HG03095 (cell line): ENCODE results near the gene PDCD1.
"Not testable (repeated sequence)": the region's sequence is repeated elsewhere in the genome, so short reads cannot be mapped to it uniquely, and the experiment has no call there.

Source experiments
- ATAC-seq: cut with Tn5 transposase; IDR thresholded peaks from one replicate; pipeline ENCODE4 v1.9.1; 2021; ENCODE audit warnings: moderate library complexity; ENCODE audit not compliant: unreplicated experiment

PDCD1 gene

GRCh38 chr2:241835611-241836010 is 23.1 kb downstream of the PDCD1 start:
- no peak for ATAC-seq

- no peak for ATAC-seq
Measured at GRCh38 chr2:241834527-241835210, 24.0 kb downstream of the PDCD1 start.

DNA sequence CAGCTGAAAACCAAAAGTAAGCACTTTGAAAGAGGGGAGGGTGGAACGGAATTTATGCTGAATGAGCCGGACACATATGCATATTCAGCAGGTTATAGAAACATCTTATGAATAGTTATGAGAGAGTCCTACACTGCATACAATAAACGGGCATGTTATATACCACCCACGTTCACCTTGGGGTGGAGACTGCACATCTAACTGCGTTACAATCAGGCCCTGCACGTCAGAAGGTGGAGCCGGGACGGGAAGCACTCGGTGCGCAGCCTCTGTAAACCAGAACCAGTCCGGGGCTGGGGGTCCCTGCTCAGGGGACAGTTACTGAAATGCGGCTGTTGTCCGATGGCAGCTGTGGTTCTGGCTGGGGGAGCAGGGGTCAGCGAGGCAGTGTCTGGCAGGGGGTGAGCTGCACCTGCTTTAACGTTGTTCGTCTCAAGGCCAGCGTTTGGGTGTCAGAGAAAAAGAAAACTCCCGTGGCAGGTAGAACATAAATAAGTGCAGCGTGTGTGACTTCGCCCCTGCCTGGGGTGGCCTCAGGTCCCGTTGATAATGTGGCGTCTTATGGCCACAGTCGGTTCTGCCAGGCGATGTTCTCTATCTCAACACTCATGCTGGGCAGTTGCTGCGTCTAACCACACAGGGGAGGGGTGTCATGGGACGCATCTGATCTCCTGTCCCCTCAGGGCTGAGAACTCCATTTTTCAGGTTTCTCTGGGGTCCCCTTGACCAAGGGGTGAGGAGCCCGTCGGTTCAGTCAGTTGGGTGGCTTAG is 24.8 kb downstream of the PDCD1 start:
- not testable (repeated sequence) for ATAC-seq

DNA sequence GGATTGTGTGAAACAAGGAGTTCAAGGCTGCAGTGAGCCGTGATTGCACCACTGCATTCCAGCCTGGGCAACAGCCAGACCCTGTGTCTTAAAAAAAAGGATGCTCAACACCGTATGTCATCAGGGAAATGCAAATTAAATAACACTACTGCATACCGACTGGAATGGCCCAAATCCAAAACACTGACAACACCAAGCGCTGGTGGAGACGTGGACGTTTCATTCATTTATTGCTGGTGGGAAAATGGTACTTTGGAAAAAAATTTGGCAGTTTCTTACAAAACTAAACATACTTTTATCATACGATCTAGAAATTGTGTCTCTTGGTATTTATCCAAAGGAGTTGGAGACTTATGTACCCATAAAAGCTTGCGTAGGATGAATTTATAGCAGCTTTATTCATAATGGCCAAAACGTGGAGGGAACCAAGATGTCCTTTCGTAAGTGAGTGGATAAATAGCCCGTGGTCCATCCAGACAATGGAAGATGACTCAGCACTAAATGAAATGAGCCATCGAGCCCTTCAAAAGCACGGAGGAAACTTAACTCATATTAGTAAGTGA is 25.5 kb downstream of the PDCD1 start:
- no peak for ATAC-seq

DNA sequence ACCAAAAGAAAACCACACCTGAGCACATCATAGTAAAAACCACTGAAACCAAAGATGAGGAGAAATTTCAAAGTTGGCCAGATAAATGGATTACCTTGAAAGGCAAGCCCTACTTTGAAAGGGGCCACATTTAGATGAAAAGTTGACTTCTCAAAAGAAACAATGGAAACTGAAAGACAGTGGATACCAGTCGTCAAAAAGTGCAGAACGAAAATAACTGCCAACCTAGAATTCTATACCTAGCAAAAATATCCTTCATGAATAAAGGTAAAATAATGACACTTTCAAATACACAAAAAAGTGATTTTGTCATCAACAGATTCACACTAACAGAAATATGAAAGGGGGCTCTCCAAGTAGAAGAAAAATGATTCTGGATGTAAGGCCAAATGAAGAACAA is 31.3 kb downstream of the PDCD1 start:
- ATAC-seq, result no peak

DNA sequence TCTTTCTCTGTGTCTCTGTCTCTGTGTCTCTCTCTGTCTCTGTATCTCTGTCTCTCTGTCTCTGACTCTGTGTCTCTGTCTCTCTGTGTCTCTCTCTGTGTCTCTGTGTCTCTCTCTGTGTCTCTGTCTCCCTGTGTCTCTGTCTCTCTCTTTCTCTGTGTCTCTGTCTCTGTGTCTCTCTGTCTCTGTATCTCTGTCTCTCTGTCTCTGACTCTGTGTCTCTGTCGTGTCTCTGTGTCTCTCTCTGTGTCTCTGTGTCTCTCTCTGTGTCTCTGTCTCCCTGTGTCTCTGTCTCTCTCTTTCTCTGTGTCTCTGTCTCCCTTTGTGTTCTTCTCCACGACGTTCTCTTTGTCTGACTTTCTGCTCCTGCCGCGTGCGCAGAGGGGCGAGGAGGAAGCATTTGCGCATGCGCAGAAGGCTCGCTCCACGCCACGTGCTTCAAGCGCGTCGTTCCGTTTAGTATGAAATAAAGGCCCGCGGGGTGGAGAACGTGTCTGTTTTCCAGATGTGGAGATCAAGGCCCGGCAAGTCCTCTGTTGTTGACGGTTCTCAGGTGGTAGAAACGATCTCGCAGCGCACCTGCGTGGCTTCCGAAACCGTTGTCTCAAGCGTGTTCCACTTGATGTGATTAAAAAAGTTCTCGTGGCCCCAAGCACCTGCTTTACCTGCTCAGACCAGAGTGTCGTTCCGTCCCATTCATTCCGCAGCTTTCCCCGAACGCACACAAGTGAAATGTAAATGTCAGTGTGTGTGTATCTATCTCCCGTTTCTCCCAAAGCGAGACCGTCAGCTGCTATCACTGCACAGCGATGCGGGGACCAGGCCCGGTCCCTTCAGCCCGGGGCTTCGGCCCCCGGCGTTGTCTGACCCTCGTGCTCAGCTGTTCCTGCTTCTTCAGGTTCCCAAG is 34.9 kb downstream of the PDCD1 start:
- not testable (repeated sequence) for ATAC-seq

DNA sequence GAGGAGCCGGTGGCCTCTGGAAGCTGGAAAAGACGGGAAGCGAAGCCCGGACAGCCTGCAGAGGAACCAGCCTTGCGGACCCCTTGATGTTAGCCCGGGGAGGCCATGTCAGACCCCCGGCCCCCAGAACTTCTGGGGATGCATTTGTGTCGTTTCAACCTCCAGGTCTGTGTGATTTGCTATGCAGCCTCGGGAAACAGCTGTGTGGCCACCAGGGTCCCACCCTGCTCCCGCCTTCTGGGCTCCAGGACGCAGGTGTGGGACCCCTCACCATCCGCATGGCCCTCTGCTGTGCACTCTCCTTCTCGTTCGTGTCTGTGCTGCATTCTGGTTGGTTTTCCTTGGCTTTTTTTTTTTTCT is 36.5 kb downstream of the PDCD1 start:
- ATAC-seq, result no peak

DNA sequence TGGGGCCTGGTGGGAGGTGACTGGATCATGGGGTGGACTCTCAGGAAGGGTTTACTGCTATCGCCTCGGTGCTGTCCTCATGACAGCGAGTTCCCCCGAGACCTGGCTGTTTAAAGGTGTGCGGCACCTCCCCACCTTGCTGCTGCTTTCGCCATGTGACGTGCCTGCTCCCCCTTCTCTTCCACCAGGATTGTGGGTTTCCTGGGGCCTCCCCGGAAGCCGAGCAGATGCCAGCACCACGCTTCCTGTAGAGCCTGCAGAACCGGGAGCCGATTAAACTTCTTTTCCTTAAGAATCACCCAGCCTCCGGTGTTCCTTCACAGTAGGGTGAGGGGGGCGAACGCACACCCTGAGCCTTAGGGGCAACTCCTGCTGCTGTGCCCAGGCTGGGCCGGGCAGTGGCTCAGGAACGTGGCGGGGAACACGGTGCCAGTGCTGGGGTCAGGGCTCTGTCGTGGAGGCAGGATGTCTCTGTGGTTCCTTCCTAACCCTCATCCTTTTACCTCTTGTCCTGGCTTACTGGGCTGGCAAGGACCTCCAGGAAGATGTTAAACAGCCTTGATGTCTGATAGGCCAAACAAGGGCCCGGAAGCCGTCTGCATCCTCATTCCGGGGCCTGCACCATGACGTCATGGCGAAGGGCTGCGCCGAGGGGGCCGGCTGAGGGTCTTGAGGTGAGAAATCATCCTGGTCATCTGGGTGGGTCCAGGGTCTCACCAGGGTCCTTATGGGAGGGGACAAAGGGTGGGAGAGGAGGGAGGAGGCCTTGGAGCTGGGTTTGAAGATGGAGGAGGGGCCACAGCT is 37.0 kb downstream of the PDCD1 start:
- no peak for ATAC-seq

DNA sequence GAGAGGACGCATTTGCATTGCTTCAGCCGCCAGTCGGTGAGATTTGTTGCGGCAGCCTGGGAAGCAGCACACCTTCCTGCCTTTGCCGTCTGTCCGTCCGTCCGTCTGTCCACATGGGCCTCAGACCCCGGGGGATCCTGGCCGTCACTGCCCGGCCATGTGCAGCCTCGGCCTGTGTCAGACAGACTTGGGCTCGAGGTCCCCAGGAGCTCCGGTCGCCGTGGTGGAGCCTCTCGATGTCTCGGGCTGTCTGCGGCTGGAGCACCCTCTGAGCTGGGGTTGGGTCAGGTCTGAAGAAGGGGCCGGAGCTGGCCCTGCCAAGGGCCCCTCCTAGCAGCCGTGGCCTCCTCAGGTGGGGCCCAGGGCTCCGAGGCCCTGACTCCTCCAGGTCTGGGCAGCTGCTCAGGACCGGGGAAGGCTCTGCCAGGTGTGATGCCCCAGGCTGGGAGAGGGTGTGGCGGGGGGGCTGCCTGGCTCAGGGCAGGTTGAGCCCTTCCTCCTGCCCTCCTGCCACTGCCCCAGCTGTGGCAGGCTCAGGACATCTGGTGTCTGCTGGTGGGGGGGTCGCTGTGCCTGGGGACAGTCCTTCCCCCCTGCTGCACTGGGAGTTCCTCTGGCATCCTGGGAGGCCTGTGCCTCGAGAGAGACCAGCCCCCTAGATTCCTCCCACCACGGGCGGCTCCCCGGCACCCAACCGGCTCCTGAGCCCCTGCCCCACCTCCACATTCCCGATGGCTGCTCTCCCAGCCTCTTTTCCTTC is 37.9 kb downstream of the PDCD1 start:
- ATAC-seq, result no peak

- ATAC-seq, result not testable (repeated sequence)
Measured at GRCh38 chr2:241819947-241820624, 38.6 kb downstream of the PDCD1 start.

DNA sequence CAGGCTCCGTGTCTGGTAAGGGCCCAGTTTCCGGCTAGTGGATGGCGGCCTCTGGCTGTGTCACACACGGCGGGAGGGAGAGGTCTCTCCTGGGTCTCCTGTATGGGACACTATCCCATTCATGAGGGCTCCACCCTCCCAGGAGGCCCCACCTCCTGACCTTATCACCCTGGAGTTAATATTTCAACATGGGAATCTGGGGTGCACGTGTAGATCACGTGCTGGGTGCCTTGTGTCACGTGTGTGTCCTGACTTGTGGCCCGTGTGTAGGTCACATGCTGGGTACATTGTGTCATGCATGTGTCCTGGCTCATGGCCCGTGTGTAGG is 39.8 kb downstream of the PDCD1 start:
- no peak for ATAC-seq

- no peak for ATAC-seq
Measured at GRCh38 chr2:241818229-241818942, 40.3 kb downstream of the PDCD1 start.

DNA sequence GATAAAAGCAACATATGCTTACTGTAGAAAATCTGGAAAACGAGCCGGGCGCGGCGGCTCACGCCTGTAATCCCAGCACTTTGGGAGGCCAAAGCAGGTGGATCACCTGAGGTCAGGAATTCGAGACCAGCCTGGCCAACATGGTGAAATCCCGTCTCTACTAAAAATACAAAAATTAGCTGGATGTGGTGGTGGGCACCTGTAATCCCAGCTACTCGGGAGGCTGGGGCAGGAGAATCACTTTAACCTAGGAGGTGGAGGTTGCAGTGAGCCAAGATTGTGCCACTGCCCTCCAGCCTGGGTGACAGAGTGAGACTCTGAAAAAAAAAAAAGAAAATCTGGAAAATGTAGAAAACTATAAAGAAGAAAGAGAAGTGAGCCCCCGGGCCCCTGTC is 40.9 kb downstream of the PDCD1 start:
- not testable (repeated sequence) for ATAC-seq

- ATAC-seq, result no peak
Measured at GRCh38 chr2:241817126-241817820, 41.4 kb downstream of the PDCD1 start.

- ATAC-seq, result no peak
Measured at GRCh38 chr2:241816431-241817121, 42.1 kb downstream of the PDCD1 start.

- ATAC-seq, result no peak
Measured at GRCh38 chr2:241815477-241816430, 42.9 kb downstream of the PDCD1 start.
